ENCODE data around the gene LMO7. TPM values are rescaled to one million over a fixed set of nuclear protein-coding genes. Genes with fewer than 3 reads are reported as not detected.

LMO7 gene
- total RNA-seq, 1 experiment from 2014 or later = 11.8 TPM

GRCh38 chr13:75702476-75702875 lies 66.3 kb downstream of the LMO7 start:
- ChIA-PET POLR2A (no interaction called here), CTCF (no interaction called here)
- ATAC-seq (no peak), DNase-seq (ENCODE audit: low read depth, low spot score) (no peak)
- no peaks in the 10 kb centered on the region for H3K27me3 ChIP-seq (ENCODE audit: control insufficient read depth, insufficient read depth, low read length)
- H3K27ac ChIP-seq (ENCODE audit: low read length) = no peak overlapping the region
- H3K4me3 ChIP-seq (ENCODE audit: low read depth in 2 of 2, low read length in 2 of 2) = no peak overlapping the region
- no TSS peak for BruUV-seq (replicated peaks)
- in situ Hi-C loops (cut with HindIII; ENCODE audit: low pct_unique_long_range_greater_than_20kb, low sequenced_read_pairs) = no loop called here
- H3K4me1 ChIP-seq (ENCODE audit: control insufficient read depth, insufficient read depth, low read length) = peaks cover 7% of the 10 kb centered on the region
- intact Hi-C loops (cut with micrococcal nuclease; ENCODE audit: unreplicated experiment) = no loop called here
- no peaks in the 10 kb centered on the region for H3K36me3 ChIP-seq (ENCODE audit: control insufficient read depth, insufficient read depth, low read length)
- TF ChIP-seq TCF7L2 (IDR thresholded peaks at IDR 0.05; ENCODE audit: low read depth, low read length) = no peak
- TF ChIP-seq REST (IDR thresholded peaks at IDR 0.05; ENCODE audit: insufficient read depth in 1 of 2, low read depth in 2 of 2, low read length in 1 of 2) = no peak
- H3K9me3 ChIP-seq (ENCODE audit: control insufficient read depth, insufficient read depth, low read depth, low read length) = no peaks in the 10 kb centered on the region

GRCh38 chr13:75703769-75704168 lies 67.6 kb downstream of the LMO7 start:
- DNase-seq (ENCODE audit: low read depth, low spot score) (no peak), ATAC-seq (no peak)
- TF ChIP-seq CTCF (IDR thresholded peaks at IDR 0.05) = no peak
- no peak for TF ChIP-seq TCF7L2 (IDR thresholded peaks at IDR 0.05; ENCODE audit: low read depth, low read length)
- no peak for TF ChIP-seq REST (IDR thresholded peaks at IDR 0.05; ENCODE audit: insufficient read depth in 1 of 2, low read depth in 2 of 2, low read length in 1 of 2)
- no peak for TF ChIP-seq SIN3A (IDR thresholded peaks at IDR 0.05; ENCODE audit: borderline replicate concordance, insufficient read depth, low read depth, low read length)
- no peak for TF ChIP-seq POLR2AphosphoS5 (IDR thresholded peaks at IDR 0.05; ENCODE audit: low read depth, low read length)
- Histone ChIP-seq H3K4me1 (ENCODE audit: control insufficient read depth, insufficient read depth, low read length) (peaks cover 7% of the 10 kb centered on the region), H3K36me3 (ENCODE audit: control insufficient read depth, insufficient read depth, low read length) (no peaks in the 10 kb centered on the region), H3K9me3 (ENCODE audit: control insufficient read depth, insufficient read depth, low read depth, low read length) (no peaks in the 10 kb centered on the region), H3K27me3 (ENCODE audit: control insufficient read depth, insufficient read depth, low read length) (no peaks in the 10 kb centered on the region), H3K27ac (ENCODE audit: low read length) (no peak overlapping the region), H3K4me3 (ENCODE audit: low read depth in 2 of 2, low read length in 2 of 2) (no peak overlapping the region)
- in situ Hi-C loops (cut with HindIII; ENCODE audit: low pct_unique_long_range_greater_than_20kb, low sequenced_read_pairs) (no loop called here), intact Hi-C loops (cut with micrococcal nuclease; ENCODE audit: unreplicated experiment) (no loop called here)
- no TSS peak for BruUV-seq (replicated peaks)
- CTCF ChIA-PET = no interaction called here
- POLR2A ChIA-PET = no interaction called here

Measured in Panc1 (cell line).